Lung (tissue), 16 donors: ENCODE results near the gene SSBP1. TPM values are rescaled to one million over a fixed set of nuclear protein-coding genes. Genes with fewer than 3 reads are reported as not detected.
A peak's percentile ranks its signal among the peaks of the same experiment; 100 is the strongest.
"Not testable (repeated sequence)": the region's sequence is repeated elsewhere in the genome, so short reads cannot be mapped to it uniquely, and the experiment has no call there.

ENCODE experiments used
- ATAC-seq: fragments of 200-7000 bp; cut with Tn5 transposase; one replicate; pipeline ENCODE4 v1.9.1; 2020; ENCODE audit warnings: moderate number of reproducible peaks; ENCODE audit not compliant: insufficient read depth, low FRiP score
- DNase-seq, 3 donors: peaks; one replicate each; pipeline ENCODE4 v3.0.0-alpha.2; 2013 to 2017
- H3K27ac ChIP-seq, 2 donors: one replicate each; pipeline ENCODE4 v1.5.1; 2013; ENCODE audit warnings: mild to moderate bottlenecking in 2 of 2, moderate library complexity in 2 of 2, control low read depth in 1 of 2, inconsistent platforms in 1 of 2, low read depth in 1 of 2, low read length in 1 of 2
- H3K27me3 ChIP-seq, 3 donors: one replicate each; pipeline ENCODE4 v1.5.1; 2013; ENCODE audit warnings: low read length in 2 of 3; ENCODE audit not compliant: control insufficient read depth in 3 of 3, insufficient read depth in 3 of 3
- H3K36me3 ChIP-seq, 4 donors: one replicate each; pipeline ENCODE4 v1.5.1; 2013; ENCODE audit warnings: low read length in 4 of 4, mild to moderate bottlenecking in 1 of 4, moderate library complexity in 1 of 4; ENCODE audit not compliant: control insufficient read depth in 4 of 4, insufficient read depth in 4 of 4
- H3K4me1 ChIP-seq, 5 donors: one replicate each; pipeline ENCODE4 v1.5.1; 2013; ENCODE audit warnings: low read length in 5 of 5, mild to moderate bottlenecking in 2 of 5, moderate library complexity in 1 of 5; ENCODE audit not compliant: control insufficient read depth in 5 of 5, insufficient read depth in 5 of 5
- H3K4me3 ChIP-seq: one replicate; pipeline ENCODE4 v1.5.1; 2013; ENCODE audit warnings: mild to moderate bottlenecking, control low read depth, moderate library complexity
- H3K9ac ChIP-seq, 2 donors: one replicate each; pipeline ENCODE4 v1.5.1; 2013; ENCODE audit warnings: low read length in 2 of 2, control low read depth in 1 of 2; ENCODE audit not compliant: insufficient read depth in 1 of 2
- H3K9me3 ChIP-seq, 4 donors: one replicate each; pipeline ENCODE4 v1.5.1; 2013; ENCODE audit warnings: low read length in 3 of 4, mild to moderate bottlenecking in 1 of 4, moderate library complexity in 1 of 4; ENCODE audit not compliant: control insufficient read depth in 4 of 4, insufficient read depth in 3 of 4
- CTCF ChIP-seq: IDR thresholded peaks from 2 replicates; pipeline ENCODE4 v1.5.1; 2012; ENCODE audit warnings: mild to moderate bottlenecking; ENCODE audit errors: control extremely low read depth, extremely low read depth
- WGBS, 2 donors: extraction: QIAGEN DNeasy Blood & Tissue Kit; methylation state at CpG; one replicate each; pipeline ENCODE4 v1.1.7; 2013; 5-methylcytosine and 5-hydroxymethylcytosine counted together
- long read RNA-seq, 5 donors: transcript quantifications; one replicate each; lab custom pipeline, GENCODE V29; 2026
- polyA plus RNA-seq, 2 donors: library from polyadenylated mRNA; stranded (reverse); fragments of 200-250 nt; gene quantifications; one replicate each; pipeline ENCODE4 v1.2.1, GENCODE V29; 2013
- total RNA-seq, 2 donors: library from RNA; depleted of rRNA in 1 of 2; stranded (reverse); fragments of >200 nt in 1 of 2; gene quantifications; one replicate each; pipeline ENCODE4 v1.2.1, GENCODE V29; 2014 to 2021
- donor health status: control.
- donor health status: control.
- donor health status: Bipolar disorder and iron deficiency.
- donor health status: healthy.
- donor health status: DM: yes; HTN: yes; CAD: no.

SSBP1 gene
- total RNA-seq: 100 to 1,000 TPM in 1 of 2 donors, 10 to 100 TPM in 1; 96.8 to 109 TPM
- polyA plus RNA-seq: 100 to 1,000 TPM; 162 to 263 TPM
- long read RNA-seq, donor 1, transcript SSBP1-214 (7 exons, 636 nt): minor isoform, 14 of 119 reads
- long read RNA-seq, donor 1, transcript SSBP1-201 (7 exons, 687 nt): major isoform, 76 of 119 reads
- long read RNA-seq, donor 1, transcript SSBP1-212 (6 exons, 1,434 nt): minor isoform, 6 of 119 reads
- long read RNA-seq, donor 1, partial matches to known transcripts: 19 of 119 reads
- long read RNA-seq, donor 1, other reads (novel, unspliced or antisense): 0 of 119 reads
- long read RNA-seq, donor 2, transcript SSBP1-201 (7 exons, 687 nt): major isoform, 37 of 50 reads
- long read RNA-seq, donor 2, transcript SSBP1-214 (7 exons, 636 nt): minor isoform, 5 of 50 reads
- long read RNA-seq, donor 2, partial matches to known transcripts: 5 of 50 reads
- long read RNA-seq, donor 2, other reads (novel, unspliced or antisense): 0 of 50 reads
- long read RNA-seq, donor 3, transcript SSBP1-212 (6 exons, 1,434 nt): minor isoform, 7 of 102 reads
- long read RNA-seq, donor 3, transcript SSBP1-201 (7 exons, 687 nt): major isoform, 63 of 102 reads
- long read RNA-seq, donor 3, transcript SSBP1-214 (7 exons, 636 nt): minor isoform, 9 of 102 reads
- long read RNA-seq, donor 3, partial matches to known transcripts: 18 of 102 reads
- long read RNA-seq, donor 3, other reads (novel, unspliced or antisense): 0 of 102 reads
- long read RNA-seq, donor 4, transcript SSBP1-214 (7 exons, 636 nt): minor isoform, 9 of 69 reads
- long read RNA-seq, donor 4, transcript SSBP1-201 (7 exons, 687 nt): major isoform, 43 of 69 reads
- long read RNA-seq, donor 4, partial matches to known transcripts: 11 of 69 reads
- long read RNA-seq, donor 4, other reads (novel, unspliced or antisense): 0 of 69 reads
- long read RNA-seq, donor 5, transcript SSBP1-206 (7 exons, 630 nt): minor isoform, 6 of 162 reads
- long read RNA-seq, donor 5, transcript SSBP1-212 (6 exons, 1,434 nt): minor isoform, 5 of 162 reads
- long read RNA-seq, donor 5, transcript SSBP1-201 (7 exons, 687 nt): major isoform, 86 of 162 reads
- long read RNA-seq, donor 5, transcript SSBP1-214 (7 exons, 636 nt): minor isoform, 21 of 162 reads
- long read RNA-seq, donor 5, partial matches to known transcripts: 35 of 162 reads
- long read RNA-seq, donor 5, other reads (novel, unspliced or antisense): 5 of 162 reads

GRCh38 chr7:141737836-141738591, at the start of gene SSBP1:
SSBP1 (plus strand) TSS chr7:141738358; CDS start chr7:141739167, 809 bp downstream.
- Histone ChIP-seq H3K4me1 (peaks cover 0 to 14% (median 11%) of the 10 kb centered on the region in 5 donors), H3K9ac (peak within 1 kb of the TSS; percentile 78 to 99), H3K27ac (peak within 1 kb of the TSS; percentile 84 to 94), H3K9me3 (no peaks in the 10 kb centered on the region), H3K4me3 (peak within 1 kb of the TSS; percentile 88), H3K36me3 (peaks cover 5 to 20% (median 7%) of the 10 kb centered on the region in 4 donors), H3K27me3 (no peaks in the 10 kb centered on the region)
- ATAC-seq (peak; percentile 95), DNase-seq (peak; percentile 95 to 99 (median 99))
- WGBS, 2 donors: 1 to 2% methylated on average over 46 of the region's 46 CpGs
- TF ChIP-seq CTCF: peak; percentile 49

- WGBS, 2 donors: 97 to 98% methylated on average over 3 of the region's 3 CpGs
- not testable (repeated sequence) for ATAC-seq
Observed at GRCh38 chr7:141689072-141689825, 48.9 kb upstream of the SSBP1 start.

GRCh38 chr7:141691540-141691939, 46.6 kb upstream of the SSBP1 start:
- H3K27me3 ChIP-seq: no peaks in the 10 kb centered on the region
- ATAC-seq (no peak), DNase-seq (no peak)
- H3K4me3 ChIP-seq: no peak overlapping the region
- H3K4me1 ChIP-seq: peaks cover 0 to 35% (median 6%) of the 10 kb centered on the region in 5 donors
- no peaks in the 10 kb centered on the region for H3K9me3 ChIP-seq
- no peak overlapping the region for H3K27ac ChIP-seq
- no peak overlapping the region for H3K9ac ChIP-seq
- H3K36me3 ChIP-seq: peaks cover 0 to 8% (median 0%) of the 10 kb centered on the region in 4 donors
- TF ChIP-seq CTCF: no peak
- WGBS, 2 donors: 89 to 93% methylated on average over 3 of the region's 3 CpGs

More at GRCh38 chr7:141689072-141689825, 48.9 kb upstream of the SSBP1 start:
- not testable (repeated sequence) for DNase-seq, H3K27ac ChIP-seq, H3K4me3 ChIP-seq, H3K36me3 ChIP-seq, H3K27me3 ChIP-seq, H3K9me3 ChIP-seq, H3K9ac ChIP-seq
- H3K4me1 ChIP-seq: peaks cover 0 to 31% (median 5%) of the 10 kb centered on the region in 5 donors
